RWPE1 (cell line): ENCODE measurements around the gene RNF148.

ENCODE experiments used
- CTCF ChIA-PET: fragments of 350-600 bp; sonication (Branson Sonifier 250); formaldehyde crosslinking; extraction: SDS; loops from one replicate; lab custom pipeline; 2021; lab: Yijun Ruan, JAX
- POLR2A ChIA-PET: fragments of 400-600 bp; formaldehyde crosslinking; extraction: SDS; loops from one replicate; lab custom pipeline; 2020; ENCODE audit warnings: antibody characterized with exemption; ENCODE audit not compliant: low non-redundant PET; lab: Yijun Ruan, JAX
- DNase-seq: peaks from one replicate; pipeline ENCODE4 v3.0.0; 2012; ENCODE audit warnings: low spot score
- H3K27ac ChIP-seq: fragments of 450-650 bp; 2 replicates; pipeline ENCODE4 v1.5.1; 2017
- CTCF ChIP-seq: fragments of 450-650 bp; conservative IDR thresholded peaks from 2 replicates; pipeline ENCODE4 v1.5.1; 2017; ENCODE audit warnings: low read depth, mild to moderate bottlenecking

Gene RNF148

GRCh38 chr7:122695816-122696215 is 6.9 kb downstream of the RNF148 start:
- H3K27ac ChIP-seq: no peak overlapping the region
- TF ChIP-seq CTCF: no peak
- POLR2A ChIA-PET: no interaction called here
- DNase-seq: no peak
- CTCF ChIA-PET: no interaction called here

GRCh38 chr7:122694697-122695096 is 8.0 kb downstream of the RNF148 start:
- no peak for DNase-seq
- TF ChIP-seq CTCF: no peak
- CTCF ChIA-PET: no interaction called here
- no peak overlapping the region for H3K27ac ChIP-seq
- POLR2A ChIA-PET: no interaction called here

- no peak overlapping the region for H3K27ac ChIP-seq
- POLR2A ChIA-PET: no interaction called here
- CTCF ChIA-PET: no interaction called here
- DNase-seq: no peak
- TF ChIP-seq CTCF: no peak
These were observed 9.9 kb downstream of the RNF148 start for GRCh38 chr7:122692769-122693309.

- TF ChIP-seq CTCF: no peak
- ChIA-PET POLR2A (no interaction called here), CTCF (no interaction called here)
- no peak for DNase-seq
- no peak overlapping the region for H3K27ac ChIP-seq
These were observed 11.0 kb downstream of the RNF148 start for GRCh38 chr7:122691569-122692235.

- ChIA-PET CTCF (interaction anchor here (0.6 kb wide), 1 partner anchor 37 kb away, joined by 3 read pairs; no protein-coding TSS in a partner anchor), POLR2A (no interaction called here)
- H3K27ac ChIP-seq: no peak overlapping the region
- no peak for TF ChIP-seq CTCF
- no peak for DNase-seq
These were observed 13.2 kb downstream of the RNF148 start for GRCh38 chr7:122689346-122690109.

GRCh38 chr7:122688400-122688998 is 14.2 kb downstream of the RNF148 start:
- no peak for DNase-seq
- TF ChIP-seq CTCF: no peak
- H3K27ac ChIP-seq: no peak overlapping the region
- ChIA-PET CTCF (interaction anchor here (0.6 kb wide), 1 partner anchor 38 kb away, joined by 3 read pairs; no protein-coding TSS in a partner anchor), POLR2A (no interaction called here)
